ENCODE results near the gene SCARB2.

SCARB2 gene

GRCh38 chr4:76201276-76201675, 12.3 kb downstream of the SCARB2 start:
- no peak for TF ChIP-seq CTCF (IDR thresholded peaks at IDR 0.05)
- no peak overlapping the region for H3K4me3 ChIP-seq
- peak overlapping the region in 1 of 2 donors; percentile 74 for H3K27ac ChIP-seq
- DNase-seq (ENCODE audit: low spot score): no peak

GRCh38 chr4:76200771-76201231, 12.8 kb downstream of the SCARB2 start:
- no peak for TF ChIP-seq CTCF (IDR thresholded peaks at IDR 0.05)
- H3K4me3 ChIP-seq: no peak overlapping the region
- DNase-seq (ENCODE audit: low spot score): no peak
- peak overlapping the region in 1 of 2 donors; percentile 74 for H3K27ac ChIP-seq

- no peak for TF ChIP-seq CTCF (IDR thresholded peaks at IDR 0.05)
- H3K4me3 ChIP-seq: peak overlapping the region; percentile 54
- DNase-seq (ENCODE audit: low spot score): no peak
- peak overlapping the region; percentile 64 to 74 for H3K27ac ChIP-seq
Measured at GRCh38 chr4:76199664-76200211, 13.9 kb downstream of the SCARB2 start.

GRCh38 chr4:76198411-76199237, 15.0 kb downstream of the SCARB2 start:
- no peak for TF ChIP-seq CTCF (IDR thresholded peaks at IDR 0.05)
- Histone ChIP-seq H3K4me3 (peak overlapping the region; percentile 29), H3K27ac (peak overlapping the region; percentile 66 to 79)
- DNase-seq (ENCODE audit: low spot score): peak; percentile 81

- TF ChIP-seq CTCF (IDR thresholded peaks at IDR 0.05): no peak
- no peak for DNase-seq (ENCODE audit: low spot score)
- Histone ChIP-seq H3K27ac (peak overlapping the region; percentile 66 to 79), H3K4me3 (peak overlapping the region; percentile 29)
Measured at GRCh38 chr4:76197971-76198410, 15.6 kb downstream of the SCARB2 start.

GRCh38 chr4:76197031-76197743, 16.4 kb downstream of the SCARB2 start:
- no peak for DNase-seq (ENCODE audit: low spot score)
- no peak for TF ChIP-seq CTCF (IDR thresholded peaks at IDR 0.05)
- Histone ChIP-seq H3K4me3 (peak overlapping the region; percentile 10), H3K27ac (peak overlapping the region; percentile 4 to 79)

Measured in coronary artery (tissue), 2 donors.